Testis (tissue), 3 donors: ENCODE data around the gene GRID2. TPM values are rescaled to one million over a fixed set of nuclear protein-coding genes. Genes with fewer than 3 reads are reported as not detected.

Source experiments
- DNase-seq: peaks from one replicate; pipeline ENCODE4 v3.0.0-alpha.2; 2019
- H3K27ac ChIP-seq, 2 donors: fragments of 200-600 bp; sonication (generic); one replicate each; pipeline ENCODE4 v1.5.1; 2019
- H3K27me3 ChIP-seq: fragments of 200-600 bp; sonication (generic); one replicate; pipeline ENCODE4 v1.5.1; 2019
- H3K36me3 ChIP-seq: fragments of 200-600 bp; sonication (generic); one replicate; pipeline ENCODE4 v1.5.1; 2017; ENCODE audit warnings: low read depth; ENCODE audit errors: missing control alignments
- H3K4me1 ChIP-seq: fragments of 200-600 bp; sonication (generic); one replicate; pipeline ENCODE4 v1.5.1; 2019
- H3K4me3 ChIP-seq, 2 donors: fragments of 200-600 bp; sonication (generic); one replicate each; pipeline ENCODE4 v1.5.1; 2017 to 2019
- H3K9me3 ChIP-seq: fragments of 200-600 bp; sonication (generic); one replicate; pipeline ENCODE4 v1.5.1; 2017
- POLR2A ChIP-seq: fragments of 450-650 bp; IDR thresholded peaks from one replicate; pipeline ENCODE4 v1.6.1; 2017; ENCODE audit warnings: antibody characterized with exemption, mild to moderate bottlenecking, moderate library complexity
- WGBS, 2 donors: methylation state at CpG; one replicate each; pipeline ENCODE4 v1.1.5; 2018; 5-methylcytosine and 5-hydroxymethylcytosine counted together
- intact Hi-C: fragments of 100-400 bp; cut with DNase I; formaldehyde crosslinking; loops from one replicate; pipeline ENCODE4 v1.15.1; 2023; ENCODE audit warnings: low total_unique reads
- polyA plus RNA-seq: library from polyadenylated mRNA; stranded (reverse); fragments of 350-450 nt; fragmentation: Illumina TruSeq; extraction: RNeasy Lipid Tissue Mini Kit (QIAGEN cat#74804); gene quantifications from one replicate; pipeline ENCODE4 v1.2.3, GENCODE V29; 2014; ENCODE audit warnings: low read depth, low replicate concordance; ENCODE audit not compliant: insufficient read depth
- total RNA-seq, 2 donors: library from RNA; depleted of rRNA; stranded (reverse); fragments of >200 nt; gene quantifications; one replicate each; pipeline ENCODE4 v1.2.3, GENCODE V29; 2016
- TF ChIP-seq, protein P1 (sequence below), 3 experiments: fragments of 450-650 bp in 2 of 3; fragments of 200-600 bp in 1 of 3; sonication (generic) in 1 of 3; IDR thresholded peaks; one replicate each; pipeline ENCODE4 v1.5.1; 2016 to 2019; ENCODE audit warnings: antibody characterized with exemption in 3 of 3, mild to moderate bottlenecking in 2 of 3, moderate library complexity in 1 of 3

Gene GRID2
- total and polyA plus RNA-seq, 3 donors from 2014 or later, result 27.1 to 34.6 (median 32.7) TPM

DNA sequence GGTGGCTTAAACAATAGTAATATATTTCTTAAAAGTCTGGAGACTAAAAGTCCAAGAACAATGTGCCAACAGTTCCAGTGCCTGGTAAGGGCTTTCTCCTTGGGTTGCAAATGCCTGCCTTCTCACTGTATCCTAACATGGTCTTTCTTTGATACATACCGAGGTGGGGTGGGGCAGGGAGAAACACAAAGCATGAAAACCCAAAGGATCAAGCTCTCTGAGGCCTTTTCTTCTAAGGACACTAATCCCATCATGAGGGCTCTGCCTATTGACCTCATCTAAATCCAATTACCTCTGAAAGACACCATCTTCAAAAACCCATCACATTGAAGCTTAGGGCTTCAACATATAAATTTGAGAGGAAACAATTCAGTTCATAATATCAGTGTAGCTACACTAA lies 311.3 kb downstream of the GRID2 start:
- Histone ChIP-seq H3K27me3 (no peaks in the 10 kb centered on the region), H3K27ac (no peak overlapping the region), H3K4me3 (no peak overlapping the region), H3K36me3 (no peaks in the 10 kb centered on the region), H3K9me3 (no peaks in the 10 kb centered on the region), H3K4me1 (no peaks in the 10 kb centered on the region)
- TF ChIP-seq POLR2A, result no peak
- TF ChIP-seq, protein P1, sequence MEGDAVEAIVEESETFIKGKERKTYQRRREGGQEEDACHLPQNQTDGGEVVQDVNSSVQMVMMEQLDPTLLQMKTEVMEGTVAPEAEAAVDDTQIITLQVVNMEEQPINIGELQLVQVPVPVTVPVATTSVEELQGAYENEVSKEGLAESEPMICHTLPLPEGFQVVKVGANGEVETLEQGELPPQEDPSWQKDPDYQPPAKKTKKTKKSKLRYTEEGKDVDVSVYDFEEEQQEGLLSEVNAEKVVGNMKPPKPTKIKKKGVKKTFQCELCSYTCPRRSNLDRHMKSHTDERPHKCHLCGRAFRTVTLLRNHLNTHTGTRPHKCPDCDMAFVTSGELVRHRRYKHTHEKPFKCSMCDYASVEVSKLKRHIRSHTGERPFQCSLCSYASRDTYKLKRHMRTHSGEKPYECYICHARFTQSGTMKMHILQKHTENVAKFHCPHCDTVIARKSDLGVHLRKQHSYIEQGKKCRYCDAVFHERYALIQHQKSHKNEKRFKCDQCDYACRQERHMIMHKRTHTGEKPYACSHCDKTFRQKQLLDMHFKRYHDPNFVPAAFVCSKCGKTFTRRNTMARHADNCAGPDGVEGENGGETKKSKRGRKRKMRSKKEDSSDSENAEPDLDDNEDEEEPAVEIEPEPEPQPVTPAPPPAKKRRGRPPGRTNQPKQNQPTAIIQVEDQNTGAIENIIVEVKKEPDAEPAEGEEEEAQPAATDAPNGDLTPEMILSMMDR (IDR thresholded peaks at IDR 0.05), result no peak
- intact Hi-C loops, result no loop called here
- 77 to 93% methylated on average over 1 of the region's 1 CpG for WGBS, 2 donors
- no peak for DNase-seq

- WGBS, 2 donors, result 86 to 93% methylated on average over 2 of the region's 2 CpGs
- Histone ChIP-seq H3K9me3 (no peaks in the 10 kb centered on the region), H3K4me1 (no peaks in the 10 kb centered on the region), H3K36me3 (no peaks in the 10 kb centered on the region), H3K4me3 (no peak overlapping the region), H3K27me3 (no peaks in the 10 kb centered on the region), H3K27ac (no peak overlapping the region)
- no peak for DNase-seq
- TF ChIP-seq, protein P1 (IDR thresholded peaks at IDR 0.05), result no peak
- TF ChIP-seq POLR2A, result no peak
- intact Hi-C loops, result no loop called here
These were observed 315.2 kb downstream of the GRID2 start for GRCh38 chr4:92618968-92619367.

GRCh38 chr4:92629302-92629701 lies 325.5 kb downstream of the GRID2 start:
- intact Hi-C loops, result no loop called here

DNA sequence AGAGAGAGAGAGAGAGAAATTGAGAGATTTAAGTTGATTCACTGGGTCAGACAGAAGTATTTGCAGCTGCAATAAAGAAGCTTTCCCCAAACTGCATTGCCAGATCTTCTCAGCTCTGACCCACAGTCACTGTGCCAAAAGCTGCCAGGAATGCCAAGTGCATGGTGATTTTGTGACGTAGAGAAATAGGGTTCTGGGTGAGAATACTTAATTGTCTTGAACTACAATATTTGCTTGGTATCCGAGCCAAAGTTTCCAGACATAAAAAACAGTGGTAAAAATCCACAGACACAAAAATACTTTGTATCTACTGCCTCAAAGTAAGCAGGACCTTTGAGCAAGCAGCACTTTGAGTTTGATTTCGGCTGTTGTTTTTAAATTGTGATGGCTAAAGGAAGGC lies 331.1 kb downstream of the GRID2 start:
- Histone ChIP-seq H3K27me3 (no peaks in the 10 kb centered on the region), H3K27ac (no peak overlapping the region), H3K4me1 (no peaks in the 10 kb centered on the region), H3K36me3 (no peaks in the 10 kb centered on the region), H3K4me3 (no peak overlapping the region), H3K9me3 (no peaks in the 10 kb centered on the region)
- DNase-seq, result no peak
- TF ChIP-seq POLR2A, result no peak
- TF ChIP-seq, protein P1 (IDR thresholded peaks at IDR 0.05), result no peak
- intact Hi-C loops, result no loop called here
- 32 to 63% methylated on average over 3 of the region's 3 CpGs for WGBS, 2 donors

More at GRCh38 chr4:92629302-92629701, 325.5 kb downstream of the GRID2 start:
- Histone ChIP-seq H3K27ac (no peak overlapping the region), H3K36me3 (no peaks in the 10 kb centered on the region), H3K4me1 (no peaks in the 10 kb centered on the region), H3K4me3 (no peak overlapping the region), H3K27me3 (no peaks in the 10 kb centered on the region), H3K9me3 (no peaks in the 10 kb centered on the region)
- WGBS, 2 donors, result 77 to 82% methylated on average over 2 of the region's 2 CpGs
- TF ChIP-seq, protein P1 (IDR thresholded peaks at IDR 0.05), result no peak
- TF ChIP-seq POLR2A, result no peak
- DNase-seq, result no peak

DNA sequence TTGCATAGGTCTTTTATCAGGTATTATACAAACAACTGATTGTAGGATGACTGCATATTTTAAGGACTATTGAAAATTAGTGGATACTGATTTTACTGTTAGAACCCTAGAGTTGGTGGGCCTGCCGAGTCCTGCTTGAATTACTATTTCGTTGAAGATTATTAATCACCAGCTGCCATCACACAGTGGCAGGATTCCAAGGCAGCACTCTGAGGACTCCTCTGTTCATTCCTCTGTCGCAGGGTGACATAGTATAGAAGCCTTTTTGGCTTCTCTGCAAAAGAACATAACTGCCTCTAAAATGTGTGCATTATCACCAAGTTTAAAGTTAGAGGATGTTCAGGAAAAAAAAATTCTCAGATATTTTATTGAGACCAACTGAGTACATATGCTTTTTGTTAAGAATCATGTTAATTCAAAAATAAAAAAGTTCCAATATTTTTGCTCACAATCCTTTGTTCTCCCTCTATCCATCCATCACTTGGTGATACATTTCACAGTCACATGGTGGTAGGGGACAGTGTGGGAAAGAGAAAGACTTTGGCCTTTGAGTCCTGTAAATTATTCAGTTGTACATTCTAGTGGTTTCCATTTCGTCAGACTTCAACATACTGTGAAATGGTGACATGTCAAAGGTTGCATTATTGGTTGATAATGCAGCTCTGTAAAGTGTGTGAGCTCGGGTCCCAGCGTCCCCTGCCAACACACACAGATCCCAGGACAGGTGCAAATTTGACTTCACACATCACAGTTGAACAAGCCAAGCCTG lies 332.5 kb downstream of the GRID2 start:
- Histone ChIP-seq H3K27ac (no peak overlapping the region), H3K9me3 (no peaks in the 10 kb centered on the region), H3K4me3 (no peak overlapping the region), H3K27me3 (no peaks in the 10 kb centered on the region), H3K4me1 (no peaks in the 10 kb centered on the region), H3K36me3 (no peaks in the 10 kb centered on the region)
- intact Hi-C loops, result no loop called here
- no peak for DNase-seq
- no peak for TF ChIP-seq POLR2A
- WGBS, 2 donors, result 59 to 64% methylated on average over 6 of the region's 6 CpGs
